Kidney epithelial cell (primary cell): ENCODE measurements around the gene NFATC1. TPM values are rescaled to one million over a fixed set of nuclear protein-coding genes. Genes with fewer than 3 reads are reported as not detected.

Experiments
- DNase-seq: peaks from one replicate; pipeline ENCODE4 v3.0.0-alpha.2; 2010; ENCODE audit warnings: low read depth
- H3K27me3 ChIP-seq: 2 replicates; pipeline ENCODE4 v1.6.0; 2011; ENCODE audit warnings: low read length; ENCODE audit not compliant: control insufficient read depth, insufficient read depth
- H3K36me3 ChIP-seq: 2 replicates; pipeline ENCODE4 v1.5.1; 2011; ENCODE audit warnings: low read length; ENCODE audit not compliant: control insufficient read depth, insufficient read depth
- H3K4me3 ChIP-seq: 2 replicates; pipeline ENCODE4 v1.5.1; 2011; ENCODE audit warnings: low read depth, mild to moderate bottlenecking, control low read depth, low read length
- CTCF ChIP-seq: IDR thresholded peaks from 2 replicates; pipeline ENCODE4 v1.5.1; 2011; ENCODE audit warnings: mild to moderate bottlenecking, moderate library complexity, low read length, control low read depth, inconsistent platforms; ENCODE audit not compliant: insufficient read depth, poor library complexity, severe bottlenecking
- total RNA-seq: library from RNA; depleted of rRNA; stranded (reverse); fragments of >200 nt; gene quantifications from 2 replicates; pipeline ENCODE4 v1.2.3, GENCODE V29; 2015

The NFATC1 gene
- total RNA-seq, 1 donor from 2014 or later, result 2.7 TPM

- Histone ChIP-seq H3K4me3 (no peak overlapping the region), H3K27me3 (peaks cover 68% of the 10 kb centered on the region), H3K36me3 (no peaks in the 10 kb centered on the region)
- DNase-seq, result no peak
- no peak for TF ChIP-seq CTCF
Measured at GRCh38 chr18:79394534-79395307, 1.0 kb upstream of the NFATC1 start.

- no peak overlapping the region for H3K4me3 ChIP-seq
- no peak for TF ChIP-seq CTCF
Measured at GRCh38 chr18:79395308-79395640, 456 bp upstream of the NFATC1 start.

GRCh38 chr18:79396431-79397246, 909 bp downstream of the NFATC1 start:
- H3K36me3 ChIP-seq, result no peaks in the 10 kb centered on the region
- DNase-seq, result no peak
- H3K27me3 ChIP-seq, result peaks cover 69% of the 10 kb centered on the region
- peak overlapping the region; percentile 15 for H3K4me3 ChIP-seq
- peak; percentile 7 for TF ChIP-seq CTCF

More at GRCh38 chr18:79395308-79395640, 456 bp upstream of the NFATC1 start:
- DNase-seq, result no peak
- peaks cover 69% of the 10 kb centered on the region for H3K27me3 ChIP-seq
- no peaks in the 10 kb centered on the region for H3K36me3 ChIP-seq

GRCh38 chr18:79397247-79397829, 1.6 kb downstream of the NFATC1 start:
- no peak for TF ChIP-seq CTCF
- Histone ChIP-seq H3K27me3 (peaks cover 63% of the 10 kb centered on the region), H3K36me3 (no peaks in the 10 kb centered on the region), H3K4me3 (no peak overlapping the region)
- DNase-seq, result no peak

- Histone ChIP-seq H3K27me3 (peaks cover 57% of the 10 kb centered on the region), H3K36me3 (no peaks in the 10 kb centered on the region), H3K4me3 (no peak overlapping the region)
- no peak for DNase-seq
- no peak for TF ChIP-seq CTCF
Measured at GRCh38 chr18:79397830-79398761, 2.4 kb downstream of the NFATC1 start.
